ENCODE measurements around the gene TICAM1. TPM values are rescaled to one million over a fixed set of nuclear protein-coding genes. Genes with fewer than 3 reads are reported as not detected.
"Not testable (repeated sequence)": the region's sequence is repeated elsewhere in the genome, so short reads cannot be mapped to it uniquely, and the experiment has no call there.

TICAM1 gene
- total RNA-seq, 1 experiment from 2014 or later = 9.9 TPM

- no TSS peak for BruUV-seq (replicated peaks)
- Histone ChIP-seq H3K4me3 (no peak overlapping the region), H3K79me2 (ENCODE audit: low read depth) (no peaks in the 10 kb centered on the region), H3K9me3 (ENCODE audit: insufficient read depth, low read depth) (no peaks in the 10 kb centered on the region), H3K36me3 (ENCODE audit: low read depth) (no peaks in the 10 kb centered on the region), H3K9me2 (ENCODE audit: insufficient read depth) (no peaks in the 10 kb centered on the region), H3K27me3 (ENCODE audit: insufficient read depth, low read depth) (no peaks in the 10 kb centered on the region), H3F3A (ENCODE audit: insufficient read depth, low read depth) (no peaks in the 10 kb centered on the region), H3K27ac (no peak overlapping the region), H3K4me1 (replicated peaks; ENCODE audit: insufficient read depth) (no peaks in the 10 kb centered on the region), H2AFZ (no peak overlapping the region), H4K20me1 (ENCODE audit: insufficient read depth) (no peaks in the 10 kb centered on the region), H3K4me2 (no peak overlapping the region)
- no peak for DNase-seq
- TF ChIP-seq, protein P1, sequence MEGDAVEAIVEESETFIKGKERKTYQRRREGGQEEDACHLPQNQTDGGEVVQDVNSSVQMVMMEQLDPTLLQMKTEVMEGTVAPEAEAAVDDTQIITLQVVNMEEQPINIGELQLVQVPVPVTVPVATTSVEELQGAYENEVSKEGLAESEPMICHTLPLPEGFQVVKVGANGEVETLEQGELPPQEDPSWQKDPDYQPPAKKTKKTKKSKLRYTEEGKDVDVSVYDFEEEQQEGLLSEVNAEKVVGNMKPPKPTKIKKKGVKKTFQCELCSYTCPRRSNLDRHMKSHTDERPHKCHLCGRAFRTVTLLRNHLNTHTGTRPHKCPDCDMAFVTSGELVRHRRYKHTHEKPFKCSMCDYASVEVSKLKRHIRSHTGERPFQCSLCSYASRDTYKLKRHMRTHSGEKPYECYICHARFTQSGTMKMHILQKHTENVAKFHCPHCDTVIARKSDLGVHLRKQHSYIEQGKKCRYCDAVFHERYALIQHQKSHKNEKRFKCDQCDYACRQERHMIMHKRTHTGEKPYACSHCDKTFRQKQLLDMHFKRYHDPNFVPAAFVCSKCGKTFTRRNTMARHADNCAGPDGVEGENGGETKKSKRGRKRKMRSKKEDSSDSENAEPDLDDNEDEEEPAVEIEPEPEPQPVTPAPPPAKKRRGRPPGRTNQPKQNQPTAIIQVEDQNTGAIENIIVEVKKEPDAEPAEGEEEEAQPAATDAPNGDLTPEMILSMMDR (conservative IDR thresholded peaks at IDR 0.05) = no peak
- TF ChIP-seq EZH2 (IDR thresholded peaks at IDR 0.05; ENCODE audit: low read depth) = no peak
- CTCF ChIA-PET = no interaction called here
- intact Hi-C loops (cut with micrococcal nuclease; ENCODE audit: unreplicated experiment) = no loop called here
- POLR2A ChIA-PET (ENCODE audit: unreplicated experiment) = no interaction called here
Measured at GRCh38 chr19:4847190-4847973, 15.9 kb upstream of the TICAM1 start.

DNA sequence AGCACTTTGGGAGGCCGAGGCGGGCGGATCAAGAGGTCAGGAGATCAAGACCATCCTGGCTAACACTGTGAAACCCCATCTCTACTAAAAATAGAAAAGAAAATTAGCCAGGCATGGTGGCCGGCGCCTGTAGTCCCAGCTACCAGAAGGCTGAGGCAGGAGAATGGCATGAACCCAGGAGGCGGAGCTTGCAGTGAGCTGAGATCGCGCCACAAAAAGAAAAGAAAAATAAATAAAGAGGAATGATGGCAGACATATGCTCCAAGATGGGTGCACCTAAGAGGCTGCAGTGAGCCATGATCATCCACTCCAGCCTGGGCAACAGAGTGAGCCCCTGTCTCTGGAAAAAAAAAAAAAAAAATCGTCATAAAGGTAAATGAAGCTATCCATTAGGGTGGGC, 14.5 kb upstream of the TICAM1 start:
- CTCF ChIA-PET; H4K20me1 ChIP-seq (ENCODE audit: insufficient read depth); H3K36me3 ChIP-seq (ENCODE audit: low read depth); BruUV-seq (replicated peaks); H3K9me3 ChIP-seq (ENCODE audit: insufficient read depth, low read depth); H2AFZ ChIP-seq; H3K79me2 ChIP-seq (ENCODE audit: low read depth); H3K27me3 ChIP-seq (ENCODE audit: insufficient read depth, low read depth); H3K4me3 ChIP-seq; H3K27ac ChIP-seq; intact Hi-C loops (cut with micrococcal nuclease; ENCODE audit: unreplicated experiment); H3K9me2 ChIP-seq (ENCODE audit: insufficient read depth); H3F3A ChIP-seq (ENCODE audit: insufficient read depth, low read depth); H3K4me2 ChIP-seq; DNase-seq; H3K4me1 ChIP-seq (replicated peaks; ENCODE audit: insufficient read depth): not testable (repeated sequence)
- POLR2A ChIA-PET (ENCODE audit: unreplicated experiment) = interaction anchor here (0.6 kb wide), 2 partner anchors 596 to 715 kb away, joined by 4 read pairs; no protein-coding TSS in a partner anchor

DNA sequence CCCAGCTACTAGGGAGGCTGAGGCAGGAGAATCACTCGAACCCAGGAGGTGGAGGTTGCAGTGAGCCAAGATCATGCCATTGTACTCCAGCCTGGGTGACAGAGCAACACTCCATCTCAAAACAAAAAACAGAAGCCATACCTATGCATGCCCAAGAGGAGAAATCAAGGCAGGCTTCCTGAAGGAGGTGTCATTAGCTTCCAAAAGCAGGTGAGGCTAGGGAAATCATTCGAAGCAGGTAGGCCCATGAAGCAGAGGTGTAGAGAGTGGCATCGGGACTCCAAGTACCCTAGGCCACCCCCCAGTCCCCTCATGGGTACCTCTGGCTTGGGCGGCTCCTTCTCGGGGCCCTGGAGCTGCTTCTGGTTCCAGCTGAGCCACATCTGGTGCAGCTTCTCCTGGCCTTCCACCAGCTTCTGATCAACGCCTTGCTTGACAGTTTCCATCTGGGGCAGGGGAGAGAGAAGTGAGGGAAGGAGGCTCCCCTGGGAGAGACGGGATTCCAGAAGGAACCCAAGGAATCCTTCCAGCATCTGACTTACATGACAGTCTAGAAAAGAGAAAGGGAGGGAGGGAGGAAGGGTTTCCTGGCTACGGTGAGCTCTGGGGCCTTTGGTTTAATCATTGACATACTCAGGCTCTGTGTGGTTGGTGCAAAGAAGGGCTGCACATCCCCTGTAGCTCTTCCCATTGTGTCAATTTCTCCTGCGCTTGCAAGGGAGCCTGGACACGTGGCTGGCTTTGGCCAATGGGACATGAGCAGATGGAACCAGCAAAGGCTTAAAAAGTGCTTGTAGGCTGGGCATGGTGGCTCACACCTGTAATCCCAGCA, 13.1 kb upstream of the TICAM1 start:
- no peak for TF ChIP-seq EZH2 (IDR thresholded peaks at IDR 0.05; ENCODE audit: low read depth)
- TF ChIP-seq, protein P1 (conservative IDR thresholded peaks at IDR 0.05) = no peak
- no peaks in the 10 kb centered on the region for H4K20me1 ChIP-seq (ENCODE audit: insufficient read depth)
- no peak overlapping the region for H2AFZ ChIP-seq
- no peak overlapping the region for H3K4me2 ChIP-seq
- H3K27ac ChIP-seq = no peak overlapping the region
- H3K27me3 ChIP-seq (ENCODE audit: insufficient read depth, low read depth) = no peaks in the 10 kb centered on the region
- no peaks in the 10 kb centered on the region for H3K79me2 ChIP-seq (ENCODE audit: low read depth)
- DNase-seq = no peak
- ChIA-PET POLR2A (ENCODE audit: unreplicated experiment) (no interaction called here), CTCF (no interaction called here)
- no peaks in the 10 kb centered on the region for H3K9me2 ChIP-seq (ENCODE audit: insufficient read depth)
- no peaks in the 10 kb centered on the region for H3K9me3 ChIP-seq (ENCODE audit: insufficient read depth, low read depth)
- no peaks in the 10 kb centered on the region for H3F3A ChIP-seq (ENCODE audit: insufficient read depth, low read depth)
- no peaks in the 10 kb centered on the region for H3K4me1 ChIP-seq (replicated peaks; ENCODE audit: insufficient read depth)
- H3K4me3 ChIP-seq = no peak overlapping the region
- H3K36me3 ChIP-seq (ENCODE audit: low read depth) = no peaks in the 10 kb centered on the region
- intact Hi-C loops (cut with micrococcal nuclease; ENCODE audit: unreplicated experiment) = no loop called here
- no TSS peak for BruUV-seq (replicated peaks)

Measured in PC-9 (cell line).